GM19238 (cell line): ENCODE data around the gene ZNF106.

ENCODE experiments used
- DNase-seq: peaks from one replicate; pipeline ENCODE4 v3.0.0; 2011; ENCODE audit warnings: low spot score; ENCODE audit not compliant: insufficient read length

ZNF106 gene

GRCh38 chr15:42408178-42408577 lies 82.8 kb downstream of the ZNF106 start:
- DNase-seq = no peak

- DNase-seq = no peak
Measured at GRCh38 chr15:42405863-42406482, 85.0 kb downstream of the ZNF106 start.

- DNase-seq = no peak
Measured at GRCh38 chr15:42404461-42405235, 86.3 kb downstream of the ZNF106 start.

GRCh38 chr15:42403389-42403788 lies 87.6 kb downstream of the ZNF106 start:
- DNase-seq = no peak

- DNase-seq = no peak
Measured at GRCh38 chr15:42402455-42403205, 88.3 kb downstream of the ZNF106 start.

GRCh38 chr15:42401544-42402454 lies 89.1 kb downstream of the ZNF106 start:
- no peak for DNase-seq

- DNase-seq = no peak
Measured at GRCh38 chr15:42395838-42396237, 95.1 kb downstream of the ZNF106 start.

GRCh38 chr15:42394106-42394505 lies 96.8 kb downstream of the ZNF106 start:
- no peak for DNase-seq

GRCh38 chr15:42392309-42393024 lies 98.5 kb downstream of the ZNF106 start:
- no peak for DNase-seq

GRCh38 chr15:42387603-42388002 lies 103.3 kb downstream of the ZNF106 start:
- DNase-seq = no peak

GRCh38 chr15:42385980-42386700 lies 104.8 kb downstream of the ZNF106 start:
- DNase-seq = no peak

GRCh38 chr15:42385206-42385979 lies 105.5 kb downstream of the ZNF106 start:
- DNase-seq = peak; percentile 20

- no peak for DNase-seq
Measured at GRCh38 chr15:42384597-42384996, 106.3 kb downstream of the ZNF106 start.

GRCh38 chr15:42378011-42378410 lies 112.9 kb downstream of the ZNF106 start:
- DNase-seq = no peak

- DNase-seq = no peak
Measured at GRCh38 chr15:42375941-42376340, 115.0 kb downstream of the ZNF106 start.

- no peak for DNase-seq
Measured at GRCh38 chr15:42375252-42375651, 115.7 kb downstream of the ZNF106 start.

- no peak for DNase-seq
Measured at GRCh38 chr15:42374810-42375209, 116.1 kb downstream of the ZNF106 start.

GRCh38 chr15:42373936-42374335 lies 117.0 kb downstream of the ZNF106 start:
- DNase-seq = no peak

GRCh38 chr15:42373274-42373673 lies 117.7 kb downstream of the ZNF106 start:
- no peak for DNase-seq
